Erythroblast (primary cell): ENCODE data around the gene NFE2L3.

Experiments used
- GATA1 ChIP-seq: IDR thresholded peaks from 2 replicates; pipeline ENCODE4 v1.6.1; 2011; ENCODE audit warnings: low read depth, mild to moderate bottlenecking, control low read depth, low read length, moderate library complexity
- POLR2A ChIP-seq: IDR thresholded peaks from 2 replicates; pipeline ENCODE4 v1.6.1; 2011; ENCODE audit warnings: mild to moderate bottlenecking, low read length

DNA sequence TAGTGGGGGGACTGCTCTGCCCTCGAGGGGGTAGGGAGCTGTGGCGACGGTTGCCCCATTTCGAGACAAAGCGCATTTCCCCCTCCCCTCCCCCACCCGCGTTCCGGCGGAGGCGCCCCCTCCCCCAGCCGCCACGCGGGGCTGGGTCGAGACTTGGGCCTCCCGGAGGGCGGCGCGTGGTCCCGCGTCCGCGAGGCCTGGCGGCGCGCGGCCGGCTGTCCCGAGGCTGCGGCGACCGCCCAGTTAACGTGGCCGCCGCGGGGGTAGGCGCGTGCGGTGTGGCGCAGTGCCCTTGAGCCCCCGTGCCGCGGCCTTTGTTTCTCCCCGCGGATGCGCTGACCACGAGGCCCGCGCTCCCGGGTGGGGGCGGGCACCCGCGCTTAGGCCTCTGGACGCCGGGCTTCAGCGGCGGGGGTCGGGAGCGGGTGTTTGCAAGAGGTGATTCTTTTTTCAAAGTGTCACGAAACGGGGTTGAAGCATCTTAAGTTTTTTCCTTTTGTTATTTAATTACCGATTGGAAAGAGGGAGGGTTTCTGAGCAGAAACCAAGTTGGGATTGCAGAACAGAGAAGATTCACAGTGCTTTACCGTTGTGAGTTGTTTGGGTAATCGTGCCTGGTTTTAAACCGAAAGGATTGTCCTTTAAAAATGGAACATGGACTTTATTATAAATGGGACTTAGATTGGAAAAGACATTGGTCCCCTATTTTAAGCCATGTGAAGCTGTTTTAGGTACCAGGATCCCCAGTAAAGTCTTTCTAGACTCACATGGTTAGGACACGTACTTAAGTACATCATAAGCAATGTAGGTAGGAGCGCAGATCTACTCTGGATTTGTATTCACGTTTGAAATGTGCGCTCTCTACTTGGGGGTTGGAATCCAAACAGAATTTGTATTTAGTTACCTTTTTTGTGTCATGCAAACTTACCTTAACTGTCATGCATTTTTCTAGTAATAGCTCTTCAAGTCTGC, 50.3 kb downstream of the NFE2L3 start:
- TF ChIP-seq POLR2A (no peak), GATA1 (no peak)
